Spleen (tissue), 11 donors: Measurements from ENCODE around the gene DPYSL3. TPM values are rescaled to one million over a fixed set of nuclear protein-coding genes. Genes with fewer than 3 reads are reported as not detected.

ENCODE experiments used
- DNase-seq: peaks from one replicate; pipeline ENCODE4 v3.0.0-alpha.2; 2020
- H3K27ac ChIP-seq, 8 donors: fragments of 200-600 bp; sonication (generic) in 7 of 8; 1 replicate in 4 of 8; 2 replicates in 4 of 8; pipeline versions ENCODE4 v1.5.0 to v1.8.0; 2016 to 2021; ENCODE audit warnings: inconsistent platforms in 4 of 8, mild to moderate bottlenecking in 4 of 8, moderate library complexity in 1 of 8
- H3K27me3 ChIP-seq, 7 donors: fragments of 200-600 bp; sonication (generic) in 6 of 7; replicated peaks in 1 of 7; 1 replicate in 4 of 7; 2 replicates in 3 of 7; pipeline versions ENCODE4 v1.5.0 to v1.8.0; 2016 to 2021; ENCODE audit warnings: inconsistent platforms in 3 of 7, mild to moderate bottlenecking in 1 of 7
- H3K36me3 ChIP-seq, 6 donors: fragments of 200-600 bp; sonication (generic) in 5 of 6; 1 replicate in 4 of 6; 2 replicates in 2 of 6; pipeline versions ENCODE4 v1.5.0 to v1.8.0; 2016 to 2021; ENCODE audit warnings: inconsistent platforms in 2 of 6
- H3K4me1 ChIP-seq, 6 donors: fragments of 200-600 bp; sonication (generic) in 5 of 6; 1 replicate in 3 of 6; 2 replicates in 3 of 6; pipeline versions ENCODE4 v1.5.0 to v1.8.0; 2016 to 2021; ENCODE audit warnings: inconsistent platforms in 3 of 6
- H3K4me3 ChIP-seq, 8 donors: fragments of 200-600 bp; sonication (generic) in 7 of 8; 1 replicate in 4 of 8; 2 replicates in 4 of 8; pipeline versions ENCODE4 v1.5.0 to v1.8.0; 2016 to 2021; ENCODE audit warnings: inconsistent platforms in 4 of 8, mild to moderate bottlenecking in 4 of 8, moderate library complexity in 2 of 8
- H3K9me3 ChIP-seq, 8 donors: fragments of 200-600 bp; sonication (generic) in 7 of 8; 1 replicate in 4 of 8; 2 replicates in 4 of 8; pipeline versions ENCODE4 v1.5.0 to v1.8.0; 2016 to 2021; ENCODE audit warnings: inconsistent platforms in 4 of 8
- CTCF ChIP-seq, 11 experiments: fragments of 200-600 bp in 7 of 11; fragments of 450-650 bp in 4 of 11; sonication (generic) in 4 of 11; IDR thresholded peaks in 8 of 11; conservative IDR thresholded peaks in 3 of 11; 1 replicate in 7 of 11; 2 replicates in 4 of 11; pipeline versions ENCODE4 v1.4.0 to v1.8.0; 2016 to 2021; ENCODE audit warnings: antibody characterized with exemption in 11 of 11, inconsistent platforms in 4 of 11, mild to moderate bottlenecking in 1 of 11
- POLR2A ChIP-seq, 3 donors: fragments of 450-650 bp; IDR thresholded peaks; one replicate each; pipeline ENCODE4 v1.5.1; 2017; ENCODE audit warnings: antibody characterized with exemption in 3 of 3, mild to moderate bottlenecking in 1 of 3
- POLR2AphosphoS5 ChIP-seq, 3 donors: sonication (generic); formaldehyde crosslinking; IDR thresholded peaks; one replicate each; pipeline ENCODE4 v1.5.1; 2017; ENCODE audit warnings: antibody characterized with exemption in 3 of 3
- WGBS, 5 donors: extraction: QIAGEN DNeasy Blood & Tissue Kit in 3 of 5; methylation state at CpG; one replicate each; pipeline versions ENCODE4 v1.1.5 to v1.1.7; 2013 to 2018; 5-methylcytosine and 5-hydroxymethylcytosine counted together
- intact Hi-C: fragments of 100-400 bp; cut with DNase I; formaldehyde crosslinking; loops from one replicate; pipeline ENCODE4 v1.15.0; 2023; ENCODE audit warnings: low total_unique reads
- polyA plus RNA-seq, 3 donors: library from polyadenylated mRNA; stranded (reverse); fragments of 200-250 nt; gene quantifications; one replicate each; pipeline ENCODE4 v1.2.1, GENCODE V29; 2013
- total RNA-seq, 7 donors: library from RNA; depleted of rRNA in 3 of 7; stranded (reverse); fragments of >200 nt in 3 of 7; fragmentation: NEBNext Ultra II Directional in 4 of 7; extraction: Animal tissue kit (Norgen Biotek cat#: 25700) in 4 of 7; gene quantifications; one replicate each; pipeline versions ENCODE4 v1.1.0 to v1.2.1, GENCODE V29; 2016 to 2021
- donor health status: healthy with polysubstance abuse.
- donor health status: DM: no; HTN: no; CAD: no; lungs with moderate emphysema.
- donor health status: DM: no; HTN: no; CAD: no.
- donor health status: Bipolar disorder and iron deficiency.
- donor health status: healthy.
- donor health status: DM: no; HTN: no; CAD: no.
- donor health status: DM: yes; HTN: yes; CAD: no.

Gene DPYSL3
- total and polyA plus RNA-seq, 10 donors = 10.0 to 58.2 (median 40.4) TPM

- H3K27ac ChIP-seq = no peak overlapping the region
- H3K36me3 ChIP-seq = no peaks in the 10 kb centered on the region
- peaks cover 0 to 6% (median 0%) of the 10 kb centered on the region in 8 donors for H3K9me3 ChIP-seq
- TF ChIP-seq POLR2A (IDR thresholded peaks at IDR 0.05) (no peak), POLR2AphosphoS5 (IDR thresholded peaks at IDR 0.05) (no peak), CTCF (IDR thresholded peaks at IDR 0.05 in 8 of 11, conservative IDR thresholded peaks at IDR 0.05 in 3 of 11) (no peak)
- 75 to 81% (median 78%) methylated on average over 4 of the region's 4 CpGs for WGBS, 5 donors
- no peaks in the 10 kb centered on the region for H3K27me3 ChIP-seq
- DNase-seq = no peak
- intact Hi-C loops = loop anchor here (10.0 kb wide), 1 partner anchor 137 kb away; no protein-coding TSS in a partner anchor
- H3K4me3 ChIP-seq = no peak overlapping the region
- no peaks in the 10 kb centered on the region for H3K4me1 ChIP-seq
Observed at GRCh38 chr5:147361441-147362175, 148.3 kb downstream of the DPYSL3 start.

- TF ChIP-seq POLR2A (IDR thresholded peaks at IDR 0.05) = no peak
- no peak for TF ChIP-seq POLR2AphosphoS5 (IDR thresholded peaks at IDR 0.05)
- TF ChIP-seq CTCF (IDR thresholded peaks at IDR 0.05 in 8 of 11, conservative IDR thresholded peaks at IDR 0.05 in 3 of 11) = no peak
- no peak for DNase-seq
- no peak overlapping the region for H3K4me3 ChIP-seq
- 90 to 95% (median 93%) methylated on average over 2 of the region's 2 CpGs for WGBS, 5 donors
- peaks cover 0 to 6% (median 0%) of the 10 kb centered on the region in 8 donors for H3K9me3 ChIP-seq
- H3K36me3 ChIP-seq = no peaks in the 10 kb centered on the region
- intact Hi-C loops = loop anchor here (10.0 kb wide), 1 partner anchor 136 kb away; no protein-coding TSS in a partner anchor
- no peaks in the 10 kb centered on the region for H3K27me3 ChIP-seq
- H3K4me1 ChIP-seq = no peaks in the 10 kb centered on the region
- H3K27ac ChIP-seq = no peak overlapping the region
Observed at GRCh38 chr5:147360816-147361215, 149.1 kb downstream of the DPYSL3 start.

- Histone ChIP-seq H3K27me3 (no peaks in the 10 kb centered on the region), H3K27ac (no peak overlapping the region), H3K4me1 (no peaks in the 10 kb centered on the region), H3K36me3 (no peaks in the 10 kb centered on the region), H3K4me3 (no peak overlapping the region), H3K9me3 (peaks cover 0 to 3% (median 0%) of the 10 kb centered on the region in 8 donors)
- TF ChIP-seq CTCF (IDR thresholded peaks at IDR 0.05 in 8 of 11, conservative IDR thresholded peaks at IDR 0.05 in 3 of 11) (no peak), POLR2A (IDR thresholded peaks at IDR 0.05) (no peak), POLR2AphosphoS5 (IDR thresholded peaks at IDR 0.05) (no peak)
- 76 to 92% (median 84%) methylated on average over 2 of the region's 2 CpGs for WGBS, 5 donors
- DNase-seq = no peak
- intact Hi-C loops = no loop called here
Observed at GRCh38 chr5:147359581-147359980, 150.3 kb downstream of the DPYSL3 start.

- DNase-seq = no peak
- no peak overlapping the region for H3K4me3 ChIP-seq
- H3K9me3 ChIP-seq = no peaks in the 10 kb centered on the region
- H3K27me3 ChIP-seq = no peaks in the 10 kb centered on the region
- no peak for TF ChIP-seq POLR2A (IDR thresholded peaks at IDR 0.05)
- no peak for TF ChIP-seq CTCF (IDR thresholded peaks at IDR 0.05 in 8 of 11, conservative IDR thresholded peaks at IDR 0.05 in 3 of 11)
- TF ChIP-seq POLR2AphosphoS5 (IDR thresholded peaks at IDR 0.05) = no peak
- H3K4me1 ChIP-seq = no peaks in the 10 kb centered on the region
- no peak overlapping the region for H3K27ac ChIP-seq
- no peaks in the 10 kb centered on the region for H3K36me3 ChIP-seq
- intact Hi-C loops = no loop called here
- WGBS, 5 donors = 80 to 95% (median 87%) methylated on average over 1 of the region's 1 CpG
Observed at GRCh38 chr5:147359101-147359500, 150.8 kb downstream of the DPYSL3 start.
